Body of pancreas (tissue), 4 donors: ENCODE data around the gene RUVBL2.
A peak's percentile ranks its signal among the peaks of the same experiment; 100 is the strongest.

ENCODE experiments used
- POLR2A ChIP-seq, 3 donors: fragments of 450-650 bp; IDR thresholded peaks; one replicate each; pipeline ENCODE4 v1.6.1; 2016; ENCODE audit warnings: antibody characterized with exemption in 3 of 3, mild to moderate bottlenecking in 2 of 3
- TF ChIP-seq, protein P1 (sequence below), 7 experiments: fragments of 450-650 bp in 4 of 7; fragments of 200-600 bp in 3 of 7; sonication (generic) in 3 of 7; IDR thresholded peaks; one replicate each; pipeline ENCODE4 v1.5.1; 2016 to 2019; ENCODE audit warnings: antibody characterized with exemption in 7 of 7

DNA sequence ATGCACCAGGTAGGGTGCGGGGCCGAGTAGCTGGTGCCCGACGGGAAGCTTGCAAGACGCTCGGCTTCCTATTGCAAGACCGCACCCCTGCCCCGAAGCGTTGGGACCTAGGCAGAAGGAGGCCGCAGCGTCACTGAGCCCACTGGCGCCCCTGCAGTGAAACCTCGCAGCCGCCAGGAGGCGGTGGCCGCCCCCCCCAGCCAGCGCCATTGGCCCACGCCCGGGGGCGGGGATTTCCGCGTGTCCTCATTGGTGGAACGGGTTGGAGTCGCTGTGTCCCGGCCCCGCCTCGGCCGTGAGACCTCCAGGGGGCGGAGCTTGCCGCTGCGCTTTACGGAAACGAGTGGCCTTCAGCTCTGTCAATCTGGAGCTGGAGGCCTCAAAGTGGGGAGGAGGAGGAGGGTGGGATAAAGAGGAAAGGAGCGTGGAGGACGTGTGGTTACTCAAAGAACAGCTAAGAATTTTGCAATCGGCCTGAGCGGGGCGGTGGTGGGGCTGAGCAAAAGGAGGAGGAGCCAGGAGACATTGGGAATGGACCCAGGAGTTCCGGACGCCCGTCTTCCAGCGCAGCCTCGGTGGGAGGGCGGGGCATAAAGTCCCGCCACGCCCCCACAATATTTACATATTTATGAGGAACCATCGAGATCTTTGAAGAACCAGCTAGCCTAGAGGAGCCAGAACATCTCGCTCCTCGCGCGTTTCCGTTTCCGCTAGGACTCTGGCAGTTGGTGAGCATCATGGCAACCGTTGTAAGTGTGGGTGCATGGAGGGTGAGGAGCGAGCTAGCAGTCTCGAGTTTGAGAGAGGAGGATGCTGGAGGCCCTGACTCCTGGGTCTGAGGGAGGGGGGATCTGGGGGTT, at the start of gene RUVBL2, which contains the start of gene GYS1:
- TF ChIP-seq POLR2A (IDR thresholded peaks at IDR 0.05), result peak; percentile 74 to 84 (median 84)
- TF ChIP-seq, protein P1, sequence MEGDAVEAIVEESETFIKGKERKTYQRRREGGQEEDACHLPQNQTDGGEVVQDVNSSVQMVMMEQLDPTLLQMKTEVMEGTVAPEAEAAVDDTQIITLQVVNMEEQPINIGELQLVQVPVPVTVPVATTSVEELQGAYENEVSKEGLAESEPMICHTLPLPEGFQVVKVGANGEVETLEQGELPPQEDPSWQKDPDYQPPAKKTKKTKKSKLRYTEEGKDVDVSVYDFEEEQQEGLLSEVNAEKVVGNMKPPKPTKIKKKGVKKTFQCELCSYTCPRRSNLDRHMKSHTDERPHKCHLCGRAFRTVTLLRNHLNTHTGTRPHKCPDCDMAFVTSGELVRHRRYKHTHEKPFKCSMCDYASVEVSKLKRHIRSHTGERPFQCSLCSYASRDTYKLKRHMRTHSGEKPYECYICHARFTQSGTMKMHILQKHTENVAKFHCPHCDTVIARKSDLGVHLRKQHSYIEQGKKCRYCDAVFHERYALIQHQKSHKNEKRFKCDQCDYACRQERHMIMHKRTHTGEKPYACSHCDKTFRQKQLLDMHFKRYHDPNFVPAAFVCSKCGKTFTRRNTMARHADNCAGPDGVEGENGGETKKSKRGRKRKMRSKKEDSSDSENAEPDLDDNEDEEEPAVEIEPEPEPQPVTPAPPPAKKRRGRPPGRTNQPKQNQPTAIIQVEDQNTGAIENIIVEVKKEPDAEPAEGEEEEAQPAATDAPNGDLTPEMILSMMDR (IDR thresholded peaks at IDR 0.05), result peak; percentile 97 to 99 (median 99)
